Epithelial cell of esophagus (primary cell): ENCODE data around the gene INS.

ENCODE experiments used
- DNase-seq: peaks from one replicate; pipeline ENCODE4 v3.0.0; 2010; ENCODE audit warnings: low read depth
- H3K4me3 ChIP-seq: 2 replicates; pipeline ENCODE4 v1.5.1; 2011; ENCODE audit warnings: mild to moderate bottlenecking, low read length, control low read depth
- CTCF ChIP-seq: IDR thresholded peaks from 2 replicates; pipeline ENCODE4 v1.5.1; 2011; ENCODE audit warnings: low read depth, mild to moderate bottlenecking, low read length, control low read depth, inconsistent platforms; ENCODE audit not compliant: insufficient read depth; ENCODE audit errors: missing control alignments

INS gene

GRCh38 chr11:2168286-2169004, 7.4 kb upstream of the INS start:
- DNase-seq = no peak
- TF ChIP-seq CTCF = no peak
- no peak overlapping the region for H3K4me3 ChIP-seq

- no peak for DNase-seq
- no peak overlapping the region for H3K4me3 ChIP-seq
- no peak for TF ChIP-seq CTCF
Observed at GRCh38 chr11:2167141-2168045, 6.4 kb upstream of the INS start.

GRCh38 chr11:2166091-2166851, 5.3 kb upstream of the INS start:
- peak; percentile 57 for TF ChIP-seq CTCF
- DNase-seq = peak; percentile 30
- H3K4me3 ChIP-seq = no peak overlapping the region

- no peak overlapping the region for H3K4me3 ChIP-seq
- TF ChIP-seq CTCF = no peak
- DNase-seq = no peak
Observed at GRCh38 chr11:2165571-2165970, 4.6 kb upstream of the INS start.

- no peak overlapping the region for H3K4me3 ChIP-seq
- no peak for TF ChIP-seq CTCF
- DNase-seq = no peak
Observed at GRCh38 chr11:2164861-2165555, 4.0 kb upstream of the INS start.

- no peak for TF ChIP-seq CTCF
- DNase-seq = no peak
- H3K4me3 ChIP-seq = no peak overlapping the region
Observed at GRCh38 chr11:2164081-2164480, 3.1 kb upstream of the INS start.
